ENCODE measurements around the gene TBC1D10B. TPM values are rescaled to one million over a fixed set of nuclear protein-coding genes. Genes with fewer than 3 reads are reported as not detected.

TBC1D10B gene
- total RNA-seq, 2 experiments from 2014 or later = 39.7 to 41.3 TPM

DNA sequence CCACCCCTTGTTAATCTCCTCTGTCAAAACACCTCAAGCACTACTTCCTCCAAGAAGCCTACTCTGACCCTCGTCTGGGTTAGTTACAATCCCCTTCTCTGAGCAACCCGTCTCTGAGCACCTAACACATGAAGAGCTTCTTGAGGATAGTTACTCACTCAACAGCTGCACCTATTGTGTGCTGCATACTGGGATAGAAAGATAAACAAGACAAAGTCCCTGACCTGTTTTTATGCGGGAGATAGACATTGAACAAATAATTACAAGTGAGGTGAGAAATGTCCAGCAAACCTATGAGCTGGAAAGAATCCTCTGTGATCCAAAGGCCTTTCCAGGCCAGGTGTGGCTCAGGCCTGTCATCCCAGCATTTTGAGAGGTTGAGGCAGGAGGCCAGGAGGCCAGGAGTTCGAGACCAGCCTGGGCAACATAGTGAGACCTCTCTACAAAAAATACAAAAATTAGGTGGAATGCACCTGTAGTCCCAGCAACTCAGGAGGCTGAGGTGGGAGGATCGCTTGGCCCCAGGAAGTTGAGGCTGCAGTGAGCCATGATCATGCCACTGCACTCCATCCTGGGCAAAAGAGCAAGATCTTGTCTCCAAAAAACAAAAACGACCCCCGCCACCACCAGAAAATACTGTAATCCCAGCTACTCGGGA, 31.6 kb upstream of the TBC1D10B start:
- ChIA-PET CTCF (interaction anchor here (1.1 to 1.6 kb wide), 3 partner anchors 16 to 214 kb away, joined by 3 to 6 read pairs (median 3); no protein-coding TSS in a partner anchor), POLR2A (interaction anchor here (1.0 to 1.3 kb wide), 2 partner anchors 31 to 338 kb away, joined by 3 to 4 read pairs; no protein-coding TSS in a partner anchor)
- no peak for TF ChIP-seq CTCF (IDR thresholded peaks at IDR 0.05)
- Mint-ChIP-seq H3K27ac (peak overlapping the region; percentile 3), H3K27me3 (no peaks in the 10 kb centered on the region), H3K4me1 (ENCODE audit: low read depth) (peaks cover 42% of the 10 kb centered on the region), H3K36me3 (ENCODE audit: low read depth) (peaks cover 23% of the 10 kb centered on the region), H3K9me3 (no peaks in the 10 kb centered on the region), H3K4me3 (peak overlapping the region; percentile 4)
- ATAC-seq (no peak), DNase-seq (no peak)
- intact Hi-C loops (cut with micrococcal nuclease) = no loop called here

- POLR2A ChIA-PET = interaction anchor here (1.1 to 2.4 kb wide), 6 partner anchors 8 to 186 kb away, joined by 3 to 16 read pairs (median 3); partner anchors contain the start of genes ZNF771 and ZNF785
- H3K9me3 Mint-ChIP-seq = no peaks in the 10 kb centered on the region
These were observed 29.3 kb upstream of the TBC1D10B start for GRCh38 chr16:30399435-30400186.

GRCh38 chr16:30398661-30399434, 28.6 kb upstream of the TBC1D10B start:
- Mint-ChIP-seq H3K27ac (peak overlapping the region; percentile 61), H3K36me3 (ENCODE audit: low read depth) (peaks cover 28% of the 10 kb centered on the region), H3K9me3 (no peaks in the 10 kb centered on the region), H3K4me1 (ENCODE audit: low read depth) (peaks cover 46% of the 10 kb centered on the region), H3K27me3 (no peaks in the 10 kb centered on the region), H3K4me3 (no peak overlapping the region)
- no peak for TF ChIP-seq CTCF (IDR thresholded peaks at IDR 0.05)
- ATAC-seq (no peak), DNase-seq (no peak)
- POLR2A ChIA-PET = interaction anchor here (0.7 to 2.4 kb wide), 9 partner anchors 9 to 187 kb away, joined by 3 to 16 read pairs (median 3); partner anchors contain the start of genes SEPTIN1, ZNF771 and ZNF785
- intact Hi-C loops (cut with micrococcal nuclease) = no loop called here
- CTCF ChIA-PET = interaction anchor here (1.6 to 4.3 kb wide), 2 partner anchors 10 to 28 kb away, joined by 4 to 29 read pairs; partner anchors contain the start of gene ZNF771

More at GRCh38 chr16:30399435-30400186, 29.3 kb upstream of the TBC1D10B start:
- TF ChIP-seq CTCF (IDR thresholded peaks at IDR 0.05) = no peak
- Mint-ChIP-seq H3K36me3 (ENCODE audit: low read depth) (peaks cover 28% of the 10 kb centered on the region), H3K27ac (peak overlapping the region; percentile 87), H3K27me3 (no peaks in the 10 kb centered on the region), H3K4me3 (peak overlapping the region; percentile 84), H3K4me1 (ENCODE audit: low read depth) (peaks cover 43% of the 10 kb centered on the region)
- intact Hi-C loops (cut with micrococcal nuclease) = no loop called here
- CTCF ChIA-PET = interaction anchor here (1.6 to 4.3 kb wide), 2 partner anchors 9 to 29 kb away, joined by 4 to 29 read pairs; partner anchors contain the start of gene ZNF771
- no peak for ATAC-seq
- no peak for DNase-seq

DNA sequence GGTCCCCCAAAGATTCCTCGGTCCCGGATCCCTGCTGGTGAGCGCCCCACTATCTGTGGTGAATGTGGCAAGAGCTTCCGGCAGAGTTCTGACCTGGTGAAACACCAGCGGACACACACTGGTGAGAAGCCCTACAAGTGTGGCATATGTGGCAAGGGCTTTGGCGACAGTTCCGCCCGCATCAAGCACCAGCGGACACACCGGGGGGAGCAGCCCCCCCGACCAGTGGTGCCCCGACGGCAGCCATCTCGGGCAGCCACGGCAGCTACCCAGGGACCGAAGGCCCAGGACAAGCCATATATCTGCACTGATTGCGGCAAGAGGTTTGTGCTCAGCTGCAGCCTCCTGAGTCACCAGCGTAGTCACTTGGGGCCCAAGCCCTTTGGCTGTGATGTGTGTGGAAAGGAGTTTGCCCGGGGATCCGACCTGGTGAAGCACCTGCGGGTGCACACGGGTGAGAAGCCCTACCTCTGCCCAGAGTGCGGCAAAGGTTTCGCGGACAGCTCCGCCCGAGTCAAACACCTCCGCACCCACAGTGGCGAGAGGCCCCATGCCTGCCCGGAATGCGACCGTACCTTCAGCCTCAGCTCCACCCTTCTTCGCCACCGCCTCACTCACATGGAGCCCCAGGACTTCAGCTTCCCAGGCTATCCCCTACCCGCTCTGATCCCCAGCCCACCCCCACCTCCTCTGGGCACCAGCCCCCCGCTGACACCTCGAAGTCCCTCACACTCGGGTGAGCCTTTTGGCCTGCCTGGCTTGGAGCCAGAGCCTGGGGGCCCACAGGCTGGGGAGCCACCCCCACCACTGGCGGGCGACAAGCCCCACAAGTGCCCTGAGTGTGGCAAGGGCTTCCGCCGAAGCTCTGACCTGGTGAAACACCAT, 27.7 kb upstream of the TBC1D10B start:
- Mint-ChIP-seq H3K27ac (no peak overlapping the region), H3K4me3 (no peak overlapping the region), H3K27me3 (no peaks in the 10 kb centered on the region), H3K4me1 (ENCODE audit: low read depth) (peaks cover 46% of the 10 kb centered on the region), H3K9me3 (no peaks in the 10 kb centered on the region), H3K36me3 (ENCODE audit: low read depth) (peaks cover 28% of the 10 kb centered on the region)
- CTCF ChIA-PET = interaction anchor here (3.8 to 4.3 kb wide), 2 partner anchors 10 to 16 kb away, joined by 29 to 30 read pairs; partner anchors contain the start of genes SEPTIN1 and ZNF771
- peak; percentile 41 for DNase-seq
- intact Hi-C loops (cut with micrococcal nuclease) = no loop called here
- no peak for TF ChIP-seq CTCF (IDR thresholded peaks at IDR 0.05)
- ATAC-seq = no peak
- POLR2A ChIA-PET = interaction anchor here (0.6 to 2.4 kb wide), 7 partner anchors 9 to 155 kb away, joined by 3 to 16 read pairs (median 5); partner anchors contain the start of genes SEPTIN1 and ZNF771

All from activated CD8-positive, alpha-beta T cell treated with anti-CD3 and anti-CD28 coated beads for 36 hours (primary cell).